ENCODE results near the gene SDR9C7. TPM values are rescaled to one million over a fixed set of nuclear protein-coding genes. Genes with fewer than 3 reads are reported as not detected.
"Not testable (repeated sequence)": the region's sequence is repeated elsewhere in the genome, so short reads cannot be mapped to it uniquely, and the experiment has no call there.

SDR9C7 gene
- total and polyA plus RNA-seq, 8 donors: 0.10 to 0.21 (median 0.18) TPM; not detected in 3

DNA sequence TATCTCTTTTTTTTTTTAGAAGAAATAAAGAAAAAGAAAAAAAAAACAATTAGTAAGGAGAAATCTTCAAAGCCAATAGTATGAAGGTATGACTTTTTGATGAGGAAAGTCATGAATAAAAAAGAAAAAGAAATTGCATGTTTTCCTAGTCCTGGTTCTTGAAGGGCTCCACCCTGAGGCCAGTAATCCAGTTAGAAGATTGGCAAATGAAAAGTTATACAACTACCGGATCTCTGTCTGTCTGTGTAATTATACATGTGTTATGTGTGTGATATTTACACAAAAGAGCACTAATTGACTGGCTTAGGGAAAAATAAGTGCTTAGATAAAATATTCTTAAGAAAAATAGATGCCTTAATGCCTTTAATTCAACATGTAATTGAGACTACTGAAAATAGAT, 28.4 kb downstream of the SDR9C7 start:
- Histone ChIP-seq H3K9me3 (peaks cover 0 to 50% of the 10 kb centered on the region in 2 donors), H3K36me3 (no peaks in the 10 kb centered on the region), H3K27ac (no peak overlapping the region), H3K27me3 (no peaks in the 10 kb centered on the region), H3K4me3 (no peak overlapping the region), H3K4me1 (no peaks in the 10 kb centered on the region)
- TF ChIP-seq, protein P1, sequence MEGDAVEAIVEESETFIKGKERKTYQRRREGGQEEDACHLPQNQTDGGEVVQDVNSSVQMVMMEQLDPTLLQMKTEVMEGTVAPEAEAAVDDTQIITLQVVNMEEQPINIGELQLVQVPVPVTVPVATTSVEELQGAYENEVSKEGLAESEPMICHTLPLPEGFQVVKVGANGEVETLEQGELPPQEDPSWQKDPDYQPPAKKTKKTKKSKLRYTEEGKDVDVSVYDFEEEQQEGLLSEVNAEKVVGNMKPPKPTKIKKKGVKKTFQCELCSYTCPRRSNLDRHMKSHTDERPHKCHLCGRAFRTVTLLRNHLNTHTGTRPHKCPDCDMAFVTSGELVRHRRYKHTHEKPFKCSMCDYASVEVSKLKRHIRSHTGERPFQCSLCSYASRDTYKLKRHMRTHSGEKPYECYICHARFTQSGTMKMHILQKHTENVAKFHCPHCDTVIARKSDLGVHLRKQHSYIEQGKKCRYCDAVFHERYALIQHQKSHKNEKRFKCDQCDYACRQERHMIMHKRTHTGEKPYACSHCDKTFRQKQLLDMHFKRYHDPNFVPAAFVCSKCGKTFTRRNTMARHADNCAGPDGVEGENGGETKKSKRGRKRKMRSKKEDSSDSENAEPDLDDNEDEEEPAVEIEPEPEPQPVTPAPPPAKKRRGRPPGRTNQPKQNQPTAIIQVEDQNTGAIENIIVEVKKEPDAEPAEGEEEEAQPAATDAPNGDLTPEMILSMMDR (IDR thresholded peaks at IDR 0.05): no peak
- no peak for ATAC-seq
- DNase-seq: no peak
- intact Hi-C loops (cut with DNase I): no loop called here

- Histone ChIP-seq H3K27ac (no peak overlapping the region), H3K27me3 (no peaks in the 10 kb centered on the region), H3K4me1 (no peaks in the 10 kb centered on the region), H3K36me3 (no peaks in the 10 kb centered on the region), H3K4me3 (no peak overlapping the region), H3K9me3 (peaks cover 0 to 50% of the 10 kb centered on the region in 2 donors)
- no peak for DNase-seq
- TF ChIP-seq, protein P1 (IDR thresholded peaks at IDR 0.05): no peak
- intact Hi-C loops (cut with DNase I): no loop called here
- no peak for ATAC-seq
Measured at GRCh38 chr12:56903374-56903773, 30.8 kb downstream of the SDR9C7 start.

- H3K4me1 ChIP-seq; DNase-seq; H3K27me3 ChIP-seq; H3K27ac ChIP-seq; H3K36me3 ChIP-seq; ATAC-seq; H3K4me3 ChIP-seq; intact Hi-C loops (cut with DNase I): not testable (repeated sequence)
- H3K9me3 ChIP-seq: peaks cover 0 to 50% of the 10 kb centered on the region in 2 donors
Measured at GRCh38 chr12:56901313-56901712, 32.9 kb downstream of the SDR9C7 start.

GRCh38 chr12:56900583-56900982, 33.6 kb downstream of the SDR9C7 start:
- Histone ChIP-seq H3K27me3 (no peaks in the 10 kb centered on the region), H3K4me1 (no peaks in the 10 kb centered on the region), H3K36me3 (no peaks in the 10 kb centered on the region), H3K4me3 (no peak overlapping the region), H3K9me3 (peaks cover 0 to 50% of the 10 kb centered on the region in 2 donors), H3K27ac (no peak overlapping the region)
- TF ChIP-seq, protein P1 (IDR thresholded peaks at IDR 0.05): no peak
- intact Hi-C loops (cut with DNase I): no loop called here
- DNase-seq (no peak), ATAC-seq (no peak)

GRCh38 chr12:56898938-56899337, 35.3 kb downstream of the SDR9C7 start:
- Histone ChIP-seq H3K36me3 (no peaks in the 10 kb centered on the region), H3K27ac (no peak overlapping the region), H3K27me3 (no peaks in the 10 kb centered on the region), H3K4me3 (no peak overlapping the region), H3K4me1 (no peaks in the 10 kb centered on the region), H3K9me3 (peaks cover 0 to 45% of the 10 kb centered on the region in 2 donors)
- DNase-seq (no peak), ATAC-seq (no peak)
- TF ChIP-seq, protein P1 (IDR thresholded peaks at IDR 0.05): no peak
- intact Hi-C loops (cut with DNase I): no loop called here

DNA sequence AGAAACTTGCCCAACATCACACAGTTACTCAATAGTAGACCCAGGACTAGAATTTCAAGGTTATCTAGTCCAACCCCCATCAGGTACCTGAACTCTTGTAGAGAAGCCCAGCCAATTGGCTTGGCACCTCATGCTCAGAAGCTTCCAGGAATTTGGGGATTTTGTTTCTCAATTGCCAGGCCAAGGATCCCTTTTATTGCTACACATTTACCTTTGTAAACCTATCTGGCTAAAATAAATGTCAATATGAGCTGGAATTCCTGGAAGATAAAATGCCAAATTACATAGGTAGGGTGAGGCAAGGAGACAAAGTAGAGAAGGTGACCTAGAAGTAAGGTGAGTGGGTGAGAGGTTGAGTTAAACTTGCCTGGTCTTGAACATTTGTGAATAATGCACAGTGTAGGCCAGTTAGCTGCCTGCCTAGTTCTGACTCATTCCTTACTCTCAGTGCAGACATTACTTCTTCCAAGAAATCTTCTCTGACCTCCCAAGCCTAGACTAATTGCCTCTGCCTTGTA, 36.3 kb downstream of the SDR9C7 start:
- no peak for ATAC-seq
- H3K36me3 ChIP-seq: no peaks in the 10 kb centered on the region
- intact Hi-C loops (cut with DNase I): no loop called here
- no peaks in the 10 kb centered on the region for H3K27me3 ChIP-seq
- no peak overlapping the region for H3K4me3 ChIP-seq
- DNase-seq: no peak
- no peak overlapping the region for H3K27ac ChIP-seq
- no peaks in the 10 kb centered on the region for H3K4me1 ChIP-seq
- peaks cover 0 to 37% of the 10 kb centered on the region in 2 donors for H3K9me3 ChIP-seq
- TF ChIP-seq, protein P1 (IDR thresholded peaks at IDR 0.05): no peak

All from left lung (tissue), 10 donors.